ENCODE measurements around the gene TMOD3.
A peak's percentile ranks its signal among the peaks of the same experiment; 100 is the strongest.

TMOD3 gene

GRCh38 chr15:51825698-51826097, 3.8 kb upstream of the TMOD3 start:
- no peak for DNase-seq (ENCODE audit: low read depth)
- no peak for TF ChIP-seq CTCF (IDR thresholded peaks at IDR 0.05; ENCODE audit: control insufficient read depth, insufficient read depth, low read depth, low read length, missing control alignments)
- H3K4me3 ChIP-seq (ENCODE audit: control insufficient read depth, low read depth, low read length), result no peak overlapping the region

- H3K4me3 ChIP-seq (ENCODE audit: control insufficient read depth, low read depth, low read length), result no peak overlapping the region
- no peak for DNase-seq (ENCODE audit: low read depth)
- no peak for TF ChIP-seq CTCF (IDR thresholded peaks at IDR 0.05; ENCODE audit: control insufficient read depth, insufficient read depth, low read depth, low read length, missing control alignments)
Observed at GRCh38 chr15:51828621-51829375, 655 bp upstream of the TMOD3 start.

- DNase-seq (ENCODE audit: low read depth), result no peak
- TF ChIP-seq CTCF (IDR thresholded peaks at IDR 0.05; ENCODE audit: control insufficient read depth, insufficient read depth, low read depth, low read length, missing control alignments), result no peak
Observed at GRCh38 chr15:51830276-51830806, 888 bp downstream of the TMOD3 start.

GRCh38 chr15:51833772-51834171, 4.3 kb downstream of the TMOD3 start:
- no peak overlapping the region for H3K4me3 ChIP-seq (ENCODE audit: control insufficient read depth, low read depth, low read length)
- TF ChIP-seq CTCF (IDR thresholded peaks at IDR 0.05; ENCODE audit: control insufficient read depth, insufficient read depth, low read depth, low read length, missing control alignments), result no peak
- no peak for DNase-seq (ENCODE audit: low read depth)

More at GRCh38 chr15:51830276-51830806, 888 bp downstream of the TMOD3 start:
- H3K4me3 ChIP-seq (ENCODE audit: control insufficient read depth, low read depth, low read length), result peak overlapping the region; percentile 84

- no peak overlapping the region for H3K4me3 ChIP-seq (ENCODE audit: control insufficient read depth, low read depth, low read length)
- DNase-seq (ENCODE audit: low read depth), result no peak
- no peak for TF ChIP-seq CTCF (IDR thresholded peaks at IDR 0.05; ENCODE audit: control insufficient read depth, insufficient read depth, low read depth, low read length, missing control alignments)
Observed at GRCh38 chr15:51837792-51838251, 8.4 kb downstream of the TMOD3 start.

GRCh38 chr15:51838270-51838669, 8.8 kb downstream of the TMOD3 start:
- DNase-seq (ENCODE audit: low read depth), result no peak
- H3K4me3 ChIP-seq (ENCODE audit: control insufficient read depth, low read depth, low read length), result no peak overlapping the region
- no peak for TF ChIP-seq CTCF (IDR thresholded peaks at IDR 0.05; ENCODE audit: control insufficient read depth, insufficient read depth, low read depth, low read length, missing control alignments)
